ENCODE measurements around the gene VEGFA.

VEGFA gene

GRCh38 chr6:43747784-43748183, 22.2 kb upstream of the VEGFA start:
- DNase-seq (ENCODE audit: insufficient read length) (no peak), FAIRE-seq (no peak)
- TF ChIP-seq TAF1 (IDR thresholded peaks at IDR 0.05; ENCODE audit: borderline replicate concordance, low read depth, low read length) (no peak), POLR2A (IDR thresholded peaks at IDR 0.05; ENCODE audit: low read depth, low read length) (no peak), POLR2AphosphoS5 (IDR thresholded peaks at IDR 0.05; ENCODE audit: low read depth, low read length) (no peak)

- DNase-seq (ENCODE audit: insufficient read length) (no peak), FAIRE-seq (no peak)
- TF ChIP-seq TAF1 (IDR thresholded peaks at IDR 0.05; ENCODE audit: borderline replicate concordance, low read depth, low read length) (no peak), POLR2AphosphoS5 (IDR thresholded peaks at IDR 0.05; ENCODE audit: low read depth, low read length) (no peak), POLR2A (IDR thresholded peaks at IDR 0.05; ENCODE audit: low read depth, low read length) (no peak)
Measured at GRCh38 chr6:43748765-43749164, 21.2 kb upstream of the VEGFA start.

GRCh38 chr6:43749461-43749860, 20.6 kb upstream of the VEGFA start:
- FAIRE-seq, result no peak
- TF ChIP-seq TAF1 (IDR thresholded peaks at IDR 0.05; ENCODE audit: borderline replicate concordance, low read depth, low read length) (no peak), POLR2A (IDR thresholded peaks at IDR 0.05; ENCODE audit: low read depth, low read length) (no peak), POLR2AphosphoS5 (IDR thresholded peaks at IDR 0.05; ENCODE audit: low read depth, low read length) (no peak)
- DNase-seq (ENCODE audit: insufficient read length), result no peak

GRCh38 chr6:43750622-43751021, 19.4 kb upstream of the VEGFA start:
- no peak for FAIRE-seq
- DNase-seq (ENCODE audit: insufficient read length), result no peak
- no peak for TF ChIP-seq TAF1 (IDR thresholded peaks at IDR 0.05; ENCODE audit: borderline replicate concordance, low read depth, low read length)
- TF ChIP-seq POLR2AphosphoS5 (IDR thresholded peaks at IDR 0.05; ENCODE audit: low read depth, low read length), result no peak
- TF ChIP-seq POLR2A (IDR thresholded peaks at IDR 0.05; ENCODE audit: low read depth, low read length), result no peak

- FAIRE-seq (peak; percentile 44), DNase-seq (ENCODE audit: insufficient read length) (no peak)
- TF ChIP-seq POLR2AphosphoS5 (IDR thresholded peaks at IDR 0.05; ENCODE audit: low read depth, low read length) (no peak), POLR2A (IDR thresholded peaks at IDR 0.05; ENCODE audit: low read depth, low read length) (no peak), TAF1 (IDR thresholded peaks at IDR 0.05; ENCODE audit: borderline replicate concordance, low read depth, low read length) (no peak)
Measured at GRCh38 chr6:43753570-43754183, 16.3 kb upstream of the VEGFA start.

- no peak for TF ChIP-seq POLR2AphosphoS5 (IDR thresholded peaks at IDR 0.05; ENCODE audit: low read depth, low read length)
- no peak for TF ChIP-seq TAF1 (IDR thresholded peaks at IDR 0.05; ENCODE audit: borderline replicate concordance, low read depth, low read length)
- TF ChIP-seq POLR2A (IDR thresholded peaks at IDR 0.05; ENCODE audit: low read depth, low read length), result no peak
- no peak for FAIRE-seq
Measured at GRCh38 chr6:43757966-43758616, 11.9 kb upstream of the VEGFA start.

GRCh38 chr6:43758617-43759050, 11.4 kb upstream of the VEGFA start:
- DNase-seq (ENCODE audit: insufficient read length), result no peak
- FAIRE-seq, result no peak
- TF ChIP-seq POLR2A (IDR thresholded peaks at IDR 0.05; ENCODE audit: low read depth, low read length) (no peak), POLR2AphosphoS5 (IDR thresholded peaks at IDR 0.05; ENCODE audit: low read depth, low read length) (no peak), TAF1 (IDR thresholded peaks at IDR 0.05; ENCODE audit: borderline replicate concordance, low read depth, low read length) (no peak)

More at GRCh38 chr6:43757966-43758616, 11.9 kb upstream of the VEGFA start:
- no peak for DNase-seq (ENCODE audit: insufficient read length)

GRCh38 chr6:43759136-43759906, 10.7 kb upstream of the VEGFA start:
- no peak for DNase-seq (ENCODE audit: insufficient read length)
- TF ChIP-seq POLR2AphosphoS5 (IDR thresholded peaks at IDR 0.05; ENCODE audit: low read depth, low read length) (no peak), TAF1 (IDR thresholded peaks at IDR 0.05; ENCODE audit: borderline replicate concordance, low read depth, low read length) (no peak), POLR2A (IDR thresholded peaks at IDR 0.05; ENCODE audit: low read depth, low read length) (no peak)

GRCh38 chr6:43759907-43760206, 10.2 kb upstream of the VEGFA start:
- DNase-seq (ENCODE audit: insufficient read length) (no peak), FAIRE-seq (no peak)
- TF ChIP-seq TAF1 (IDR thresholded peaks at IDR 0.05; ENCODE audit: borderline replicate concordance, low read depth, low read length), result no peak
- no peak for TF ChIP-seq POLR2AphosphoS5 (IDR thresholded peaks at IDR 0.05; ENCODE audit: low read depth, low read length)
- no peak for TF ChIP-seq POLR2A (IDR thresholded peaks at IDR 0.05; ENCODE audit: low read depth, low read length)

More at GRCh38 chr6:43759136-43759906, 10.7 kb upstream of the VEGFA start:
- FAIRE-seq, result no peak

- DNase-seq (ENCODE audit: insufficient read length) (no peak), FAIRE-seq (no peak)
- no peak for TF ChIP-seq TAF1 (IDR thresholded peaks at IDR 0.05; ENCODE audit: borderline replicate concordance, low read depth, low read length)
- no peak for TF ChIP-seq POLR2AphosphoS5 (IDR thresholded peaks at IDR 0.05; ENCODE audit: low read depth, low read length)
- no peak for TF ChIP-seq POLR2A (IDR thresholded peaks at IDR 0.05; ENCODE audit: low read depth, low read length)
Measured at GRCh38 chr6:43760210-43761168, 9.5 kb upstream of the VEGFA start.
